ENCODE data around the gene CDCA8.
"Not testable (repeated sequence)": the region's sequence is repeated elsewhere in the genome, so short reads cannot be mapped to it uniquely, and the experiment has no call there.

CDCA8 gene

GRCh38 chr1:37673920-37674319, 18.4 kb upstream of the CDCA8 start:
- peak; percentile 38 for DNase-seq (ENCODE audit: low read depth)

- DNase-seq (ENCODE audit: low read depth): no peak
These were observed 15.8 kb upstream of the CDCA8 start for GRCh38 chr1:37676281-37677142.

- DNase-seq (ENCODE audit: low read depth): no peak
These were observed 15.2 kb upstream of the CDCA8 start for GRCh38 chr1:37677143-37677439.

GRCh38 chr1:37677808-37678207, 14.5 kb upstream of the CDCA8 start:
- no peak for DNase-seq (ENCODE audit: low read depth)

- no peak for DNase-seq (ENCODE audit: low read depth)
These were observed 11.4 kb upstream of the CDCA8 start for GRCh38 chr1:37680933-37681332.

- peak; percentile 81 for DNase-seq (ENCODE audit: low read depth)
These were observed 9.9 kb upstream of the CDCA8 start for GRCh38 chr1:37682334-37682987.

- DNase-seq (ENCODE audit: low read depth): not testable (repeated sequence)
These were observed 8.1 kb upstream of the CDCA8 start for GRCh38 chr1:37684182-37684581.

- DNase-seq (ENCODE audit: low read depth): no peak
These were observed 6.6 kb upstream of the CDCA8 start for GRCh38 chr1:37685722-37686121.

- DNase-seq (ENCODE audit: low read depth): not testable (repeated sequence)
These were observed 4.6 kb upstream of the CDCA8 start for GRCh38 chr1:37687764-37688163.

- no peak for DNase-seq (ENCODE audit: low read depth)
These were observed 3.4 kb upstream of the CDCA8 start for GRCh38 chr1:37688926-37689325.

GRCh38 chr1:37691497-37692077, 729 bp upstream of the CDCA8 start:
- peak; percentile 11 for DNase-seq (ENCODE audit: low read depth)

- DNase-seq (ENCODE audit: low read depth): no peak
These were observed 489 bp downstream of the CDCA8 start for GRCh38 chr1:37692834-37693175.

GRCh38 chr1:37697090-37697489, 4.8 kb downstream of the CDCA8 start:
- DNase-seq (ENCODE audit: low read depth): no peak

GRCh38 chr1:37697737-37698136, 5.4 kb downstream of the CDCA8 start:
- no peak for DNase-seq (ENCODE audit: low read depth)

- DNase-seq (ENCODE audit: low read depth): no peak
These were observed 6.8 kb downstream of the CDCA8 start for GRCh38 chr1:37699147-37699546.

- no peak for DNase-seq (ENCODE audit: low read depth)
These were observed 8.7 kb downstream of the CDCA8 start for GRCh38 chr1:37701051-37701450.

GRCh38 chr1:37703061-37703460, 10.7 kb downstream of the CDCA8 start:
- DNase-seq (ENCODE audit: low read depth): no peak

GRCh38 chr1:37704966-37705365, 12.7 kb downstream of the CDCA8 start:
- DNase-seq (ENCODE audit: low read depth): no peak

GRCh38 chr1:37705399-37705798, 13.1 kb downstream of the CDCA8 start:
- no peak for DNase-seq (ENCODE audit: low read depth)

- no peak for DNase-seq (ENCODE audit: low read depth)
These were observed 16.2 kb downstream of the CDCA8 start for GRCh38 chr1:37708471-37708870.

- no peak for DNase-seq (ENCODE audit: low read depth)
These were observed 21.9 kb downstream of the CDCA8 start for GRCh38 chr1:37714226-37714625.

- DNase-seq (ENCODE audit: low read depth): no peak
These were observed 22.4 kb downstream of the CDCA8 start for GRCh38 chr1:37714689-37715088.

GRCh38 chr1:37716321-37716720, 24.0 kb downstream of the CDCA8 start:
- DNase-seq (ENCODE audit: low read depth): no peak

GRCh38 chr1:37717631-37718030, 25.3 kb downstream of the CDCA8 start:
- DNase-seq (ENCODE audit: low read depth): no peak
